Stimulated activated CD8-positive, alpha-beta memory T cell treated with anti-CD3 and anti-CD28 coated beads, Interleukin-7, amount 100 ng/mL, for 1 hour (primary cell): ENCODE data around the gene PTPRG.

Experiments used
- DNase-seq, 2 donors: peaks; one replicate each; pipeline ENCODE4 v3.0.0-alpha.2; 2020; ENCODE audit warnings: low read depth in 2 of 2

Gene PTPRG

DNA sequence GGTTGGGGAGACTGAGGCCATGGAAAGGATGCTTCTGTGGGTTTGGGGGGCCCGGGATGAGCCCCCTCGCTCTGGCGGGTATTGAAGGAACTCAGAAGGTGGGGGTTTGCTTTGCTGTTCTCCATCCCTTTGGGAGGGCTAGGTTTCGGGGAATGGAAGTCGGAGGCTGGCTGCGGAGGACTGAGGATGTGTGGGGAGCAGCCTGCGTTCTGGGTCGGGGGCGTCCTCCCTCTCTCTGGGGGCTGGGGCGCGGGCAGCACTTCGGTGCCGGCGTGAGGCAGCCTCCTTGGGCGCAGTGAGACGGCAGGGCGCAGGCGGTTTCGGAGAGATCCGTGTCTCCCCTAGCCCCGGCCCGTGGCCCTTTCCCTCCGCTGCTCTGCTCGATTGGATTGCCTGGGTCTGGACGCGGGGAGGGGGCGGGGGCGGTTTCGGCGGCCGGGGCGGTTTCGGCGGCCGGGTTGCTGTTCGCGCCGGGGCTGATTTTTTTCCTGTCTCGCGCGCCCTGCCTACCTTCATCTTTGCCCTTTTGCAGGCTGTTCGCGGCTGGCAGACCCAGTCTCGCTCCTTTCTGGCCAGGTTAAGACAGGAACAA, 1.4 kb downstream of the PTPRG start:
- DNase-seq: no peak

DNA sequence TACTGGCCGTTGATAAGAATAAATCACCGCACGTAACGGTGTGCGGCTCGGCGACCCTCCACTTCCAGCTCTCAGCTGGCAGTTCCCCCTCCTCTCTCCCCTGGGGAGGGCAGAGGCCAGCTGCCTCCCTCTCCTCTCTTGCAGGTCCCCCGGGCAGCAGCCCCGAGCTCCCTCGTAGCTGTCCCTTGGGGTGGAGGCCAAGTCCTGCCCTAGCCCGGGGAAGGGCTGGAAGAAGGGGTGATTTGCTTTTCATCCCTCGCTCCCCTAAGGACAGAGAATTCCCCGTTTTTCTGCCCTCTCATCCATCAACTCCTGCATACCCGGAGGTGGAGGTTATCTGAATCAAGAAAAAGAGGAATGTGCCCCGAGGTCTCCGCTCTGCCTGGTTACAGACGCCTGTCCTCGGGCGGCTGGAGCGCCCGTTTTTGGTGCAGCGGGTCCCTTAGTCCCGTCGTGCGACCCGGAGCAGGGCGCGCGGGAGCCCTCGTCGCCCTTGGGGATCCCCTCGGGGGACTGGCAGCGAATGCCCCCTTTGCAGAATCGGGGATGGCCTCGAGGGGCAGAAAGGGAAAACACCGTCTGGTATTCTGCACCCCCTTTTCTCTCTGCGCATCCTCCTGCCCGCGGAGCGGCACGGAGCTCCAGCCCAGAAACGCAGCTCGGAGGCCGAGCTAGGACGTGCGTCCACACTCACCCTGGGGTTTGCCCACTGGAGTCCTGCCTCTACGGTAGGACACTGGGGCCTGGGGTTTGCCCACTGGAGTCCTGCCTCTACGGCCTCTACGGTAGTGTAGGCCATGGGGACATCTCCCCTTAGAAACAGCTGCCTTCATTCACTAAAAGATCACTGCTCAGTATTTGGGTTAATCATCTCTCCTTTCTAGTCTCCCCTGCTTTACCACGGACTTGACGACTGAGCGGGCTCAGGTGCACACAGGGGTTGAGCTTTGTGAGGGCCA, 2.2 kb downstream of the PTPRG start:
- DNase-seq: no peak

GRCh38 chr3:61564395-61565059, 3.2 kb downstream of the PTPRG start:
- DNase-seq: no peak

DNA sequence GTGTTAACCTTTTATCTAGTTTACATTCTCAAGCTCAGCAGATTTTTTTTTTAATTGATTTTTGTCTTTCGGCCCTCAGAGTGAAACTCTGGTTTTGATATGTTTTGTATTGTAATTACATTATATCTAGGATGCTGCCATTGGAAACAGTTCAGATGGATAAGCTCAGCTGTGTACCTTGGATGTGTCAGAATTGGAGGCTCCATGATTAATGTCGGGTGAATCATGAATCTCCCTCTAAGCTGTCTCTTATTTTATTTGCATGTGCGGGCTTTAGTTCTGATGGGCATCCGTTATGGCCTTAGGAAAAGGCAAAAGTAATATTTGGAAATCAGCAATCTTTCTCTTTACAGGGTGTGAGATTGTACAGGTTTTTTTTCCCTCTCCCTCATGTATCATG, 4.2 kb downstream of the PTPRG start:
- no peak for DNase-seq

GRCh38 chr3:61568127-61568526, 6.8 kb downstream of the PTPRG start:
- no peak for DNase-seq

GRCh38 chr3:61569856-61570580, 8.6 kb downstream of the PTPRG start:
- no peak for DNase-seq

DNA sequence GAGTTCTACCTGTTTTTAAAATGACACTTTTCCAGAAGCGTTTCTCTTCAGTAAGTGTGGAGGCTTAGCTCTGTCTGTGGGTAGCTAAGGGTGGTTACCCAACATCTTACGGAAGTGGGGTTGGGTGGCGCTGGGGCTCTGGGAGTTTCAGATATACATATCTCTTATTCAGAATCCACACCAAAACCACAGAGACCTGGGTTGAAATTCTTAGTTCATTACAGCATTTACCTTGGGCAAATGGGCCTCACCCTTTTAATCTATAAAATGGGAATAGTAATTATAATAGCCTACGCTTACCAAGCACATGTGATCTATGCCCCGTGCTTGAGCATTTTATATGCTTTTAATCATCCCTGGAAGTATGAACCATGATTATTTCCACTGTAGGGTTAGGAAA, 9.4 kb downstream of the PTPRG start:
- no peak for DNase-seq

- DNase-seq: no peak
Observed at GRCh38 chr3:61571516-61572336, 10.4 kb downstream of the PTPRG start.

GRCh38 chr3:61572879-61573278, 11.5 kb downstream of the PTPRG start:
- no peak for DNase-seq

GRCh38 chr3:61573441-61573840, 12.1 kb downstream of the PTPRG start:
- no peak for DNase-seq

DNA sequence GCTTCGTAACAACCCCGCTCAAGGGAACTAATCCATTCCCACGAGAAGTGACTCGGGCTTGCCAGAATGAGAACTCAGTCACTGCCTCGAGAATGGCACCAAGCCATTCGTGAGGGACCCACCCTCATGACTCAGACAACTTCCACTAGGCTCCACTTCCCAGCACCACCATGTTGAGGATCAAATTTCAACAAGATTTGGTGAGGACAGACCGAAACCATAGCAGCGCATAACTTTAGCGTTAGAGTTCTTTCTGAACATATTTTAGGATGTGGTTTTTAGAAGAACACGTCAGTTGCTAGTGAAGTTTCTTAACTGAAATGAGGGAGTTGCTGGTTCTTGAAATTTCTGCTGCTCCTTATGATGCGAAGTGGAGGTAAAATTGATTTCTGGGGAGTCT, 13.5 kb downstream of the PTPRG start:
- no peak for DNase-seq

GRCh38 chr3:61575893-61576292, 14.5 kb downstream of the PTPRG start:
- no peak for DNase-seq

GRCh38 chr3:61577760-61578159, 16.4 kb downstream of the PTPRG start:
- no peak for DNase-seq

DNA sequence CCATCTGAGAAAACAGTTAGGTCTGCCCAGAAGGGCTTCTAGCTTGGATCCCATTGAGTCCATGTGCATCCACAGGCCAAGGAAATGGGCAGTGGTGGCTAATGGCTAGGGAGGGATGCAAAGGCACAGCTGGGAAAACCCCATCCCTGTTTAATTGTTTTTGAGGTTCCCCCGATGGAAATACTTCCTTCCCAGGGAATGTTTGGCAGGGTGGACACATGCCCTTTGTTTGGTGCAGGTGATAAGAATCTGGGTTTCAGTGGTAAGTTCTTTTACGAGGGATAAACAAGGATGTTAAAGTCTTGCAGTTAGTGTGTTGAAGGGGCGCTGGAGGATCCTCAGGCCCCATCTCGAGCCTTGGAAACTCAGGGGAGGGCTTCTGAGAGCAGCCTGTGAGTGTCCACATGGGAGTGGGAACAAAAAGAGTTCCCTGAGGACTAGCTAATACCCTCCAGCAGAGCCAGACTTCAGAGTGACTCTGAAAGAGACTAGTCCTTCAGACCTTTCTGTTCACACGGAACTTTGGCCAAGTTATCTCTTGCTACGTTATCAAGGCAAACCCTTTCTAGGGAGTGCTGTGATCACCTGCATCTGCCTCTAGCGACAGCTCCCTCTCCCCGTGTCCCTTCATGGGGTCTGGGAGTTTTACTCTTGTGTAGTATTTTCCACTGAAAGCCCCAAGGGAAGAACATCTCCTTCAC, 17.4 kb downstream of the PTPRG start:
- no peak for DNase-seq

- no peak for DNase-seq
Observed at GRCh38 chr3:61579685-61580084, 18.3 kb downstream of the PTPRG start.

GRCh38 chr3:61580982-61581643, 19.7 kb downstream of the PTPRG start:
- DNase-seq: no peak

DNA sequence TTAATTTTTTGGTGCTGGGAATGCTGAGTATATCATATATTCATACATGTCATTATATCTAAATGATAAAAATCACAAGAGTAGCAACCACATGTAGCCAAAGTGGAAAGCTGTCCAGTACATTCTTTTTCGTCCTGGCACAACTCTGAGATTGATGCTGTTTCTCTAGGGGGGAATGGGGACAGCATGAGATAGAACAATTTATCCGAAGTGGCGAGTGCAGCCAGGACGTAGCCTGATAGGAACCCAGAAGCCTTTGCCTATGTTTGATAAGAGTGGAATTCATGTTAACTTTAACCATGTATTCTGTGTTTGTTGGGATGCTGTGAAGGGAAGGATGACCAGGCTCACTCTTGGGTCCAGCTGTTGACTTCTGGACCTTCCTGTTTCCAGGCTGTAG, 20.9 kb downstream of the PTPRG start:
- no peak for DNase-seq

- no peak for DNase-seq
Observed at GRCh38 chr3:61582846-61583245, 21.5 kb downstream of the PTPRG start.

DNA sequence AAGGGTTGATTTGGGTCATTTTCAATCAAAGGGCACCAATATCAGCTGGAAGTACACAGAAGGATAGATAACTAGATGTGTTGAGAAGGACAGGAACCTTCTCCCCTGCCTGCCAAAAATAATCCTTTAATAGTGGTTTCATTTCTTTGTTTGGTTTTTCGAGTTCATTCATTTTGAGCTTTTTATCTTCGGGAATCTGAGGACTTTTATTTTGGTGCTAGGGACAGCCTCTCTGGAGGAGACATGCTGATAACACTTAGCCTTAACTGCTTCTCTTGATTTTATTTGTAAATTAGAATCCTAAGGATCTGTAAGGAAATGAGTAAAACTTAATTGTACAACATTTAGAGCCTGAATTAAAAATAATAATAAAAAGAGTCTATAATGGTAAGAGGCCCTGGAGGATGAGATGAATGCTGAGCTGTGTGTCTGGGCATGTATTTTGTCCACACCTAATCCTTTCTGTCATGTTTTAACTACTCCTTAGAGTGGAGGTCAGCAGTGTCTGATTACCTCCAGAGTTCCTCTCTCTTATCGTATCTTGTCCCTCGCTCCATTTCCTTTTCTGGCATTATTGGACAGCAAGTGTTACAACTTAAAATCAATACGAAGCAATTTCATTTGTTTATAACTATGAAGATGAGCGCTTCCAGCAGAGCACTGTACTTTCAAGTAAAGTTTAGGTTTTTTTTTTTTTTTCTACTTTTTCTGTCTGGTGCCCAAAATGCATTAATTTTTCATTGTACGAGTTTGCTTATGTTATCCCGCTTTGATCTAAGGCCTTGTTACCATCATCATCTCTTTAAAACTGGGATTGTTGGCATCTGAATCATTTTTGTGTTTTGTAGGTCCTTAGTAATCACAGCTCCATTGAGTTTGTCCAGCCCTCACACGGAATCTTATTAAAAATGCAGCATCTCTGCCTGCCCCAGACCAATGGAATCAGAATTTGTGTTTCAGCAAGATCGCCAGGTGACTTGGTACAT, 22.8 kb downstream of the PTPRG start:
- no peak for DNase-seq
